ENCODE measurements around the gene PTCHD4.

PTCHD4 gene

DNA sequence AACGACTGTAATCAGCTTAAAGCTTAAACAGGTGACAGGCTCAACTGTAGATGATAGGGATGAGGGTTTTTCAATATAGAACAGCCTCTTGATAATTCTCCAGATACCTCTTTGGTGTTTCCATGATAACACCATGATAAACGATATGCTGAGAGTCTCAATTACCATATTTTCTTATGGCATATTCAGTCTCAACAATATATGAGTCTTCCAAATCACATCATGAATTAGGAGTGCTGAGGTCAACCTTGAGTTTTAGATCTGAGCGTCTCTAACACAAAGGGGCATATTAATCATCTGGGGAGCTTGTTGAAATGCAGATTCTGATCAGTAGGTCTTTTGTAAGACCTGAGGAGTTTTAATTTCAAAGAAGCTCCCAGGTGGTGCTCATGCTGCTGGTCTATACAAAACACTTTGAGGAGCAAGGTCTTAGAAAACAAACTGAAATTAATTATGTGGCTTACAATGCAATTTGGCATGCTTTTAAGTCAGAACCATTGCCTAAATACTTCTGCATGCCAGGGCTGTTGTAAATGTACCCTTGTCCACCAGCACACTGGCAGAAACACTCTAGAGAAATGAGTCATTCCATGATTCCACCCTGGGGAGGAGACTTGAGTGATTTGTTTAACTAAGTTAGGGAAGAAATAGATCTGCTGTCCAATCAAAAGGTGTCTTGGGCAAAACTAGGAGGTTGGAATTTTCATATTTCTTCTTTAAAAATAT, 49.6 kb downstream of the PTCHD4 start:
- Histone ChIP-seq H3K4me1 (ENCODE audit: insufficient read depth, low read length, severe bottlenecking) (no peaks in the 10 kb centered on the region), H3K27me3 (ENCODE audit: insufficient read depth, low read length) (no peaks in the 10 kb centered on the region), H3K27ac (ENCODE audit: low read depth, low read length, poor library complexity, severe bottlenecking) (no peak overlapping the region), H3K9me2 (ENCODE audit: low read depth, low read length) (no peaks in the 10 kb centered on the region), H3K36me3 (ENCODE audit: insufficient read depth, low read length) (no peaks in the 10 kb centered on the region), H3K9ac (ENCODE audit: low read length) (no peak overlapping the region), H3F3A (ENCODE audit: insufficient read depth, low read length) (no peaks in the 10 kb centered on the region), H4K20me1 (ENCODE audit: insufficient read depth, low read length) (no peaks in the 10 kb centered on the region), H3K4me2 (ENCODE audit: low read length) (no peak overlapping the region), H3K9me3 (ENCODE audit: low read length) (no peaks in the 10 kb centered on the region), H3K79me2 (ENCODE audit: insufficient read depth, low read length) (no peaks in the 10 kb centered on the region), H2AFZ (ENCODE audit: low read length) (no peak overlapping the region), H3K4me3 (ENCODE audit: low read depth, low read length, poor library complexity, severe bottlenecking) (no peak overlapping the region)
- TF ChIP-seq, protein P1, sequence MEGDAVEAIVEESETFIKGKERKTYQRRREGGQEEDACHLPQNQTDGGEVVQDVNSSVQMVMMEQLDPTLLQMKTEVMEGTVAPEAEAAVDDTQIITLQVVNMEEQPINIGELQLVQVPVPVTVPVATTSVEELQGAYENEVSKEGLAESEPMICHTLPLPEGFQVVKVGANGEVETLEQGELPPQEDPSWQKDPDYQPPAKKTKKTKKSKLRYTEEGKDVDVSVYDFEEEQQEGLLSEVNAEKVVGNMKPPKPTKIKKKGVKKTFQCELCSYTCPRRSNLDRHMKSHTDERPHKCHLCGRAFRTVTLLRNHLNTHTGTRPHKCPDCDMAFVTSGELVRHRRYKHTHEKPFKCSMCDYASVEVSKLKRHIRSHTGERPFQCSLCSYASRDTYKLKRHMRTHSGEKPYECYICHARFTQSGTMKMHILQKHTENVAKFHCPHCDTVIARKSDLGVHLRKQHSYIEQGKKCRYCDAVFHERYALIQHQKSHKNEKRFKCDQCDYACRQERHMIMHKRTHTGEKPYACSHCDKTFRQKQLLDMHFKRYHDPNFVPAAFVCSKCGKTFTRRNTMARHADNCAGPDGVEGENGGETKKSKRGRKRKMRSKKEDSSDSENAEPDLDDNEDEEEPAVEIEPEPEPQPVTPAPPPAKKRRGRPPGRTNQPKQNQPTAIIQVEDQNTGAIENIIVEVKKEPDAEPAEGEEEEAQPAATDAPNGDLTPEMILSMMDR (IDR thresholded peaks at IDR 0.05; ENCODE audit: low read length), result no peak
- TF ChIP-seq EZH2 (IDR thresholded peaks at IDR 0.05; ENCODE audit: borderline replicate concordance, low read length), result no peak

Measured in OCI-LY1 (cell line).